Activated T-cell treated with anti-CD3 and anti-CD28 coated beads, Interleukin-2, amount 50 U/mL, for 4 hours (primary cell): ENCODE measurements around the gene HERC2. TPM values are rescaled to one million over a fixed set of nuclear protein-coding genes. Genes with fewer than 3 reads are reported as not detected.

Source experiments
- ATAC-seq, 2 donors: fragments of 200-7000 bp; cut with Tn5 transposase; one replicate each; pipeline ENCODE4 v1.10.0; 2021
- DNase-seq: peaks from one replicate; pipeline ENCODE4 v3.0.0-alpha.2; 2020
- H3K27me3 Mint-ChIP-seq: one replicate; pipeline ENCODE4 v1.8.0; 2021; ENCODE audit warnings: low read depth, mixed read lengths
- H3K36me3 Mint-ChIP-seq: one replicate; pipeline ENCODE4 v1.8.0; 2022; ENCODE audit warnings: mixed read lengths; ENCODE audit not compliant: insufficient read depth
- H3K4me1 Mint-ChIP-seq: one replicate; pipeline ENCODE4 v1.8.0; 2021; ENCODE audit warnings: low read depth, mixed read lengths
- H3K4me3 Mint-ChIP-seq: one replicate; pipeline ENCODE4 v1.8.0; 2021; ENCODE audit warnings: mild to moderate bottlenecking, moderate library complexity, mixed read lengths
- H3K9me3 Mint-ChIP-seq: one replicate; pipeline ENCODE4 v1.8.0; 2021; ENCODE audit warnings: mixed read lengths
- total RNA-seq, 3 donors: library from RNA; stranded (reverse); gene quantifications; one replicate each; pipeline ENCODE4 v1.2.1, GENCODE V29; 2021

The HERC2 gene
- total RNA-seq, 3 donors from 2014 or later, result 20.3 to 27.8 (median 23.5) TPM

- no peaks in the 10 kb centered on the region for H3K9me3 Mint-ChIP-seq
- ATAC-seq (no peak), DNase-seq (no peak)
- H3K4me1 Mint-ChIP-seq, result peaks cover 13% of the 10 kb centered on the region
- H3K27me3 Mint-ChIP-seq, result peaks cover 39% of the 10 kb centered on the region
- no peak overlapping the region for H3K4me3 Mint-ChIP-seq
- no peaks in the 10 kb centered on the region for H3K36me3 Mint-ChIP-seq
Measured at GRCh38 chr15:28105224-28105791, 216.7 kb downstream of the HERC2 start.

DNA sequence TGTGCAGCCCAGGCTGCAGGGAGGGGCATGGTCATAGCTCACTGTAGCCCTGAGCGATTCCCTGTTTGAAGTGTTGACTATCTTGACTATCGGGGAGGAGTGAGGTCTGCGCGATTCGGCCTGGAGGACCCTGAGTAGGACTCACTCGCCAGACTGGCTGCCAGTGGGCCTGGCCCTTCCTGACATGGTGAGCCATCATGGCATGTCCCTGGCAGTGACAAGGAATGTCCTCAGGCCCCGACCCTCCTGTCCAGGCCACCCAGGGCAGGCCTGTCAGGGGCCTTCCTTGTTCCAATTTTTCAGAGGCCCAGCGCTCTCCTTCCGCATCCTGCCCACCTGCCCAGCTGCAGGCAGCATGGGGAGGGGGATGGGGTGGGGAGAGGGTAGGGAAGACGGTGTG, 217.7 kb downstream of the HERC2 start:
- Mint-ChIP-seq H3K36me3 (no peaks in the 10 kb centered on the region), H3K4me3 (no peak overlapping the region), H3K9me3 (no peaks in the 10 kb centered on the region), H3K27me3 (peaks cover 48% of the 10 kb centered on the region), H3K4me1 (peaks cover 17% of the 10 kb centered on the region)
- no peak for ATAC-seq
- no peak for DNase-seq

DNA sequence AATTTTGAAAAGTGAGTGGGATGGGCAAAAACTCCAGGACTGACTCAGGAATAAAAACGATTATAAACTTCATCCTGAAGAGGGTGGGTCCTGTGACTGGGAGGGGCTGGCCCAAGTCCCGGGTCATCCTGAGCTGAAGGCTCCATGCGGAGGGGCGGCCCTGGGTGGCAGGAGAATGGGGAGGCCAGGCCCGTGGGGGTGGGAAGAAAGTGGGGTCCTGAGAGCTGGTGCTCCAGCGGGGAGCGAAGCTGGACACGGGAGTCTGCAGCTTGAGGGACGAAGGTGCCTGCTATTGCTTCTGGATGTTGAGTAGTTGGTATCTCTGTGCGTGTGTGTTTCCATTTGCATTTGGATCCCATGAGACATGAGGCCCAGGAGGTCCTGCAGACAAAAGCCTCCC, 218.1 kb downstream of the HERC2 start:
- H3K4me1 Mint-ChIP-seq, result peaks cover 19% of the 10 kb centered on the region
- peaks cover 51% of the 10 kb centered on the region for H3K27me3 Mint-ChIP-seq
- ATAC-seq (no peak), DNase-seq (no peak)
- H3K9me3 Mint-ChIP-seq, result no peaks in the 10 kb centered on the region
- no peaks in the 10 kb centered on the region for H3K36me3 Mint-ChIP-seq
- H3K4me3 Mint-ChIP-seq, result no peak overlapping the region

DNA sequence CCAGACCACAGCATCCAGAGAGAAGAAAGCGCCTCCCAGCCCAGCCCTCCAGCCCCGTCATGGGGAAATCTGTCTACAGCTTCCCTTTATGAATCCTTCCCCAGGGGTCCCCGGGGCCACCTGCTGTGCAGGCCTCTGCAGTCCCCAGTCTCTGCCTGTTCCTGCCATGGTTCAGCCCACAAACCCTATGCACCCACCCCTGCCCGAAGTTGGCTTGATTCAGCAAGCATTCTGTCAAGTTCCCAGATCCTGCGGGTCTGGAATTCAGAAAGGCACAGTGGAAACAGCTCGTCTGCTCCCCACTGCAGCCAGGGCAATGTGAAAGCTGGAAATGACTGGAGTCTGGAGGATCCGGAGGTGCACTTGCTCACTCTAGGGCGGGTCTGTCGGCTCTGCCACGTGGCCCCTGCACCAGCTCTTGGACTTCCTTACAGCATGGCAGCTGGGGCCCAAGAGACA, 220.0 kb downstream of the HERC2 start:
- H3K4me1 Mint-ChIP-seq, result peaks cover 27% of the 10 kb centered on the region

DNA sequence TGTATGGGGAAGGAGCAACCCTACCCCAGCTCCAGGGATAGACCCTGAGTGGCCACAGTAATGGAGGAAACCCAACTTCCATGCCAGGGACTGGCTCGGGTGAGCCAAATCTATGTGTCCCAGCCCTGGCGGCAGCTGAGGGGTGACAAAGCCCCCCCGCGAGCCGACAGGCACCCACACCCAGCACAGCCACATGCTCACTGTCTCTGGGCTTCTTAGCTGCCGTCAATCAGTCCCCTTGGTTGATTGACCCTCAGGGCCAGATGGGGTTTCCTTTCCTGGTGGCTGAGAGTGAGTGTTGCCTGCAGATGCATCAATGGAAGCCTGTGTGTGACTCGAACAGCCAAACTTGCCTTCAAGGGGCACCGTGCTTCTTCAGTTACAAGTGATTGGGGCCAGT, 220.8 kb downstream of the HERC2 start:
- H3K36me3 Mint-ChIP-seq, result no peaks in the 10 kb centered on the region
- no peak for ATAC-seq
- H3K4me3 Mint-ChIP-seq, result no peak overlapping the region

More for the DNA sequence above, 220.0 kb downstream of the HERC2 start:
- H3K36me3 Mint-ChIP-seq, result no peaks in the 10 kb centered on the region
- H3K4me3 Mint-ChIP-seq, result no peak overlapping the region
- H3K9me3 Mint-ChIP-seq, result no peaks in the 10 kb centered on the region
- DNase-seq (no peak), ATAC-seq (no peak)
- peaks cover 64% of the 10 kb centered on the region for H3K27me3 Mint-ChIP-seq

GRCh38 chr15:28100516-28101195, 221.3 kb downstream of the HERC2 start:
- H3K4me3 Mint-ChIP-seq, result no peak overlapping the region
- ATAC-seq, result no peak
- H3K9me3 Mint-ChIP-seq, result no peaks in the 10 kb centered on the region
- H3K36me3 Mint-ChIP-seq, result no peaks in the 10 kb centered on the region
- peaks cover 69% of the 10 kb centered on the region for H3K27me3 Mint-ChIP-seq
- peaks cover 32% of the 10 kb centered on the region for H3K4me1 Mint-ChIP-seq
- no peak for DNase-seq

More for the DNA sequence above, 220.8 kb downstream of the HERC2 start:
- H3K27me3 Mint-ChIP-seq, result peaks cover 68% of the 10 kb centered on the region
- no peaks in the 10 kb centered on the region for H3K9me3 Mint-ChIP-seq
- peaks cover 30% of the 10 kb centered on the region for H3K4me1 Mint-ChIP-seq
- no peak for DNase-seq

DNA sequence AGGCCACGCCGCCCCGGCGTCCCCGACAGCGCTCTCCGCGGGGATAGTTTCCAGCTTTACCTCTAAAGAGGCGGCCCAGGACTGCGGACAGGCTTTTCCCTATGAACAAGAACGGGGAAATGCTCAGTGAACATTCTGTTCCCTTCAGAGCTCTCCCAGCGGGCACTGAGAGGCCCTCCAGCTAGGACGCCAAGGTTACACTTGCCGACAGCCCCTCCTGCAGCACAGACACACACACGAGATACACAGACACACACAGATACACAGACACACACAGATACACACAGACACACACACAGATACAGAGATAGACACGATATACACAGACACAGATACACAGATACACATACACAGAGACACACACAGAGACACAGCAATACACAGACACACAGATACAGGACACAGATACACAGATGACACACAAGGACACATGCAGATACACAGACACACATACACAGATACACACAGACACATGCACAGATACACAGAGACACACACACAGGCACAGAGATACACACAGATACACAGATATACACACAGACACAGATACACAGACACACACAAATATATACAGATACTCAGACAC, 222.3 kb downstream of the HERC2 start:
- Mint-ChIP-seq H3K27me3 (peaks cover 68% of the 10 kb centered on the region), H3K4me1 (peaks cover 34% of the 10 kb centered on the region), H3K9me3 (no peaks in the 10 kb centered on the region), H3K36me3 (no peaks in the 10 kb centered on the region), H3K4me3 (no peak overlapping the region)
- ATAC-seq, result no peak
- no peak for DNase-seq

- DNase-seq (peak; percentile 56), ATAC-seq (peak; percentile 7 to 12)
- no peaks in the 10 kb centered on the region for H3K9me3 Mint-ChIP-seq
- no peaks in the 10 kb centered on the region for H3K36me3 Mint-ChIP-seq
- peaks cover 37% of the 10 kb centered on the region for H3K4me1 Mint-ChIP-seq
- no peak within 1 kb of the TSS for H3K4me3 Mint-ChIP-seq
- H3K27me3 Mint-ChIP-seq, result peaks cover 66% of the 10 kb centered on the region
Measured at GRCh38 chr15:28098766-28099554, 223.0 kb downstream of the HERC2 start, which contains the start of gene OCA2. TSS of gene OCA2 (minus strand) at chr15:28099315. CDS start at chr15:28081874, 17,441 bp downstream.

GRCh38 chr15:28098360-28098765, 223.6 kb downstream of the HERC2 start:
- DNase-seq, result no peak
- H3K27me3 Mint-ChIP-seq, result peaks cover 70% of the 10 kb centered on the region
- peaks cover 42% of the 10 kb centered on the region for H3K4me1 Mint-ChIP-seq
- no peaks in the 10 kb centered on the region for H3K9me3 Mint-ChIP-seq
- no peaks in the 10 kb centered on the region for H3K36me3 Mint-ChIP-seq
- no peak for ATAC-seq
- H3K4me3 Mint-ChIP-seq, result no peak overlapping the region

DNA sequence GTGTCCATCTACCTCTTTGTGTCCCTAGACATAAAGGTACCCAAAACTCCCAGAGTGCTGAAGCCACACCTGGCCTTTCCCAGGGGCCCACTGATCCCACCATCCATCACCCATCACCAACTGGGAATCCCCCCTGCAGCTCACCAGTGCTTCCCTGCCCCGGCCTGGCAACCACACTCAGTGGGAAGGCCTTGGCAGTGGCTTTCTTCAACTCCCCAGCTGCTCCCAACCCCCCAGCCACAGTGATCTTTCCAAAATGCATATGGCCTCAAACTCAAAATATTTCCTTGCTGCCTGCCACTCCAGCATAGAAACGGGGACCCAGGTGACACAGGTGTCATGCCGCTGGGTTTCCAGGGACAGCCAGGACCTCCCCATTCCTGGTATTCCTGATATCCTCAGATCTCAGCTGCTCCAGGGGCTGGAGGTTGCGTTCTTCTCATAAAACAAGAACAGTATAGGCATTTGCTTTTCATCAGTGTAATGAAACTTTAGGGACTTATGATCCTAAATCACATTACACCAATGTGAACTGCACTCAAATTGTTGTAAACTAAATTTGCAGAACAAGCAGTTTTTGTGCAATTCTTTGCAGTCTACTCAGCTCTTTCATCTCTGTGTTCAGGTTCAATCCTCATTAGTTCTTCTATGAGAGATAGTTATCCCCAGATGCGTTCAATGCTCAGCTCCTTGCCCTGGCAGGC, 224.2 kb downstream of the HERC2 start:
- Mint-ChIP-seq H3K36me3 (no peaks in the 10 kb centered on the region), H3K27me3 (peaks cover 70% of the 10 kb centered on the region), H3K4me1 (peaks cover 42% of the 10 kb centered on the region), H3K4me3 (peak overlapping the region; percentile 67), H3K9me3 (no peaks in the 10 kb centered on the region)
- no peak for ATAC-seq
- no peak for DNase-seq

GRCh38 chr15:28096670-28097431, 225.1 kb downstream of the HERC2 start:
- Mint-ChIP-seq H3K36me3 (no peaks in the 10 kb centered on the region), H3K4me1 (peaks cover 42% of the 10 kb centered on the region), H3K27me3 (peaks cover 76% of the 10 kb centered on the region), H3K4me3 (peak overlapping the region; percentile 83), H3K9me3 (no peaks in the 10 kb centered on the region)
- peak in 1 of 2 donors; percentile 2 for ATAC-seq
- DNase-seq, result no peak

GRCh38 chr15:28096411-28096669, 225.6 kb downstream of the HERC2 start:
- H3K9me3 Mint-ChIP-seq, result peaks cover 3% of the 10 kb centered on the region
- DNase-seq, result no peak
- ATAC-seq, result peak in 1 of 2 donors; percentile 0

GRCh38 chr15:28094732-28095521, 227.1 kb downstream of the HERC2 start:
- Mint-ChIP-seq H3K9me3 (peaks cover 16% of the 10 kb centered on the region), H3K36me3 (no peaks in the 10 kb centered on the region), H3K4me1 (peaks cover 42% of the 10 kb centered on the region), H3K4me3 (peak overlapping the region; percentile 83), H3K27me3 (peaks cover 77% of the 10 kb centered on the region)
- DNase-seq, result no peak
- ATAC-seq, result peak; percentile 35 to 39

More at GRCh38 chr15:28096411-28096669, 225.6 kb downstream of the HERC2 start:
- Mint-ChIP-seq H3K4me3 (peak overlapping the region; percentile 83), H3K4me1 (peaks cover 42% of the 10 kb centered on the region), H3K27me3 (peaks cover 76% of the 10 kb centered on the region), H3K36me3 (no peaks in the 10 kb centered on the region)
